Measurements from ENCODE around the gene IER2.

IER2 gene

DNA sequence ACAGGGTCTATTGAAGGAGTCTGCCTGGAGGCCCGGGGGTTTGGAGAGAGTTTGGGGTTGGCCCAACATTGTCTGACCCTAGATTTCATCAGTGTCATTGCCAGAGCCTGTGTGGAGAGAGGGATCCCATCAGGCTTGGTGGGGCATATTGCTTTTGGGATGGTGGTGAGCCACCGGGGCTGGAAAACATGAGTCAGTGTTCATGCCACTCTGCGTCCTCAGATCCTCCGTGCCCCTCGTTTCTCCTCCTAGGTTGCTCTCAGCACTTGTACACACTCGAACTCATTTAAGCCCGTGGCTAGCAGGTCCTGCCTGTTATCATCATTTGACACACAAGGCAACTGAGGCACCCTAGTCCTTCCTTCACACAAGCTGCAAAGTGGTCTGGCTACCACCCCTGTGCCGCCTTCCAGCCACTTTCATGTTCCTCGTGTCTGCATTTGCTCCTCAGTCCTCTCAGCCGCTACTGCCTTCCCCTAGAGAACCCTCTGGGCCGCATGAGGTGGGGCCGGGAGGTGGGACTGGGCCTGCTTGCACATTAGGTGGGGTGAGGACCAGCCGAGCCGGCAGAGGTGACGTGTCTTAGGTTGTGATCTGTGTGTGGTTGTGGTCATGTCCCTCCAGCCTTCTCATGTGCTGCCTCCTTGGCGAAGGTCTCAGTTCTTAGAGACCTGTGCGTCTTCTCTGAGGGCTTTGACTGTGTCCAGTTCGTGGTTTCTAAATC, 28.5 kb upstream of the IER2 start:
- Histone ChIP-seq H3K4me3 (ENCODE audit: low read depth, low read length) (peak overlapping the region; percentile 88), H3K4me1 (ENCODE audit: control insufficient read depth, insufficient read depth, low read length) (peaks cover 24% of the 10 kb centered on the region), H3K27me3 (ENCODE audit: control insufficient read depth, insufficient read depth, low read length) (no peaks in the 10 kb centered on the region), H3K9me3 (ENCODE audit: control insufficient read depth, insufficient read depth, low read length) (no peaks in the 10 kb centered on the region), H3K9ac (ENCODE audit: low read depth, low read length) (peak overlapping the region; percentile 24), H3K36me3 (ENCODE audit: control insufficient read depth, insufficient read depth, low read length) (peaks cover 24% of the 10 kb centered on the region)

DNA sequence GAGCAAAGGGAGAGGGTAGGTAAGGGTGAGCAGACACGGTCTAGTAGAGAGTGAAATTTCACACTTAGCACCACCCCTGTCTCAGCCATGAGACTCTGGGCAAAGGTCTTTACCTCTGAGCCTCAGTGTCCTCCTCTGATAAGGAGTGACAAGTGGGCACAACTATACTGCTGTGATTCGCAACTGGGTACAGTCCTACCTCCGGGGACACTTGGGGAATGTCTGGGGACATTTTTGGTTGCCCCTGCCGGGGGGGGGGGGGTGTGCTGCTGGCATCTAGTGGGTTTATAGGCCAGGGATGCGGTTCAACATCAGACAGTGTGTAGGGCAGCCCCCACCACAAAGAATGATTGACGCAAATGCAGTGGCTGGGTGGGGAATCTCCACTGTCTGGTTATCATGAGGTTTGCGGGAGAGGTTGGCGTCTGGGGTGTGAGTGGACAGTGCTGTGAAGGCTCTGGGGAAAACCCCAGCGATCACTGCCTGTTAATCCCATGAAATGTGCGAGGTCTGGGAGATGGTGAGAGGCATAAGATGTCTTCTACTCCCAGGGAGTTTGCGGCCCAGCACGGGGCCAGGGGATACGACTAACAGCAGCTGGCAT, 27.8 kb upstream of the IER2 start:
- H3K4me1 ChIP-seq (ENCODE audit: control insufficient read depth, insufficient read depth, low read length), result peaks cover 24% of the 10 kb centered on the region
- H3K9ac ChIP-seq (ENCODE audit: low read depth, low read length), result peak overlapping the region; percentile 24
- no peak overlapping the region for H3K4me3 ChIP-seq (ENCODE audit: low read depth, low read length)
- peaks cover 24% of the 10 kb centered on the region for H3K36me3 ChIP-seq (ENCODE audit: control insufficient read depth, insufficient read depth, low read length)
- no peaks in the 10 kb centered on the region for H3K27me3 ChIP-seq (ENCODE audit: control insufficient read depth, insufficient read depth, low read length)
- H3K9me3 ChIP-seq (ENCODE audit: control insufficient read depth, insufficient read depth, low read length), result no peaks in the 10 kb centered on the region

GRCh38 chr19:13122980-13123957, 26.9 kb upstream of the IER2 start:
- no peaks in the 10 kb centered on the region for H3K27me3 ChIP-seq (ENCODE audit: control insufficient read depth, insufficient read depth, low read length)
- H3K4me1 ChIP-seq (ENCODE audit: control insufficient read depth, insufficient read depth, low read length), result peaks cover 24% of the 10 kb centered on the region
- H3K4me3 ChIP-seq (ENCODE audit: low read depth, low read length), result no peak overlapping the region
- no peaks in the 10 kb centered on the region for H3K9me3 ChIP-seq (ENCODE audit: control insufficient read depth, insufficient read depth, low read length)
- peaks cover 24% of the 10 kb centered on the region for H3K36me3 ChIP-seq (ENCODE audit: control insufficient read depth, insufficient read depth, low read length)
- no peak overlapping the region for H3K9ac ChIP-seq (ENCODE audit: low read depth, low read length)

- H3K27me3 ChIP-seq (ENCODE audit: control insufficient read depth, insufficient read depth, low read length), result no peaks in the 10 kb centered on the region
- peaks cover 14% of the 10 kb centered on the region for H3K36me3 ChIP-seq (ENCODE audit: control insufficient read depth, insufficient read depth, low read length)
- H3K9me3 ChIP-seq (ENCODE audit: control insufficient read depth, insufficient read depth, low read length), result no peaks in the 10 kb centered on the region
- H3K9ac ChIP-seq (ENCODE audit: low read depth, low read length), result no peak overlapping the region
- H3K4me1 ChIP-seq (ENCODE audit: control insufficient read depth, insufficient read depth, low read length), result no peaks in the 10 kb centered on the region
- no peak overlapping the region for H3K4me3 ChIP-seq (ENCODE audit: low read depth, low read length)
Measured at GRCh38 chr19:13127051-13127450, 23.2 kb upstream of the IER2 start.

- Histone ChIP-seq H3K36me3 (ENCODE audit: control insufficient read depth, insufficient read depth, low read length) (peaks cover 10% of the 10 kb centered on the region), H3K27me3 (ENCODE audit: control insufficient read depth, insufficient read depth, low read length) (no peaks in the 10 kb centered on the region), H3K4me3 (ENCODE audit: low read depth, low read length) (no peak overlapping the region), H3K9me3 (ENCODE audit: control insufficient read depth, insufficient read depth, low read length) (no peaks in the 10 kb centered on the region), H3K4me1 (ENCODE audit: control insufficient read depth, insufficient read depth, low read length) (no peaks in the 10 kb centered on the region), H3K9ac (ENCODE audit: low read depth, low read length) (no peak overlapping the region)
Measured at GRCh38 chr19:13127811-13128575, 22.2 kb upstream of the IER2 start.

DNA sequence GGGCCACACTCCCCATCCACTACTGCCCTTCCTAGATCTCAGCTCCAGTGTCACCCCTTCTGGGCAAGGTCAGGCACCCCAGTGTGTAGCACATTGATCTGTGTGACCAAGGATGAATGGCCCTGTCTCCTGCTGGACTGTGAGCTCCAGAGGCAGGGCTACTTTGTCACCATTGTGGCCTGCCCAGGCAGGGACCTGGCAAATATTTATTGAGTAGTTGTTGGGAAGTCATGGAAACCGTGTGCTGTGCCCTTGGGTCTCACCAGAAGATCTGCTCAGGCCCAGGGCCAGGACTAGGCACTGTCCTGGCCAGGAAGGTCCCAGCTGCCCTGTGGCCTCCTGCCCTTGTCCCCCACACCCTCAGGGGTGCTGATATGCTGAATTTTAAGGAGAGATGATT, 21.6 kb upstream of the IER2 start:
- no peak overlapping the region for H3K9ac ChIP-seq (ENCODE audit: low read depth, low read length)

GRCh38 chr19:13129384-13129783, 20.8 kb upstream of the IER2 start:
- no peak overlapping the region for H3K4me3 ChIP-seq (ENCODE audit: low read depth, low read length)
- no peaks in the 10 kb centered on the region for H3K4me1 ChIP-seq (ENCODE audit: control insufficient read depth, insufficient read depth, low read length)
- no peak overlapping the region for H3K9ac ChIP-seq (ENCODE audit: low read depth, low read length)
- H3K36me3 ChIP-seq (ENCODE audit: control insufficient read depth, insufficient read depth, low read length), result peaks cover 11% of the 10 kb centered on the region
- no peaks in the 10 kb centered on the region for H3K27me3 ChIP-seq (ENCODE audit: control insufficient read depth, insufficient read depth, low read length)
- H3K9me3 ChIP-seq (ENCODE audit: control insufficient read depth, insufficient read depth, low read length), result no peaks in the 10 kb centered on the region

More for the DNA sequence above, 21.6 kb upstream of the IER2 start:
- Histone ChIP-seq H3K4me1 (ENCODE audit: control insufficient read depth, insufficient read depth, low read length) (no peaks in the 10 kb centered on the region), H3K27me3 (ENCODE audit: control insufficient read depth, insufficient read depth, low read length) (no peaks in the 10 kb centered on the region), H3K36me3 (ENCODE audit: control insufficient read depth, insufficient read depth, low read length) (peaks cover 10% of the 10 kb centered on the region), H3K9me3 (ENCODE audit: control insufficient read depth, insufficient read depth, low read length) (no peaks in the 10 kb centered on the region), H3K4me3 (ENCODE audit: low read depth, low read length) (no peak overlapping the region)

DNA sequence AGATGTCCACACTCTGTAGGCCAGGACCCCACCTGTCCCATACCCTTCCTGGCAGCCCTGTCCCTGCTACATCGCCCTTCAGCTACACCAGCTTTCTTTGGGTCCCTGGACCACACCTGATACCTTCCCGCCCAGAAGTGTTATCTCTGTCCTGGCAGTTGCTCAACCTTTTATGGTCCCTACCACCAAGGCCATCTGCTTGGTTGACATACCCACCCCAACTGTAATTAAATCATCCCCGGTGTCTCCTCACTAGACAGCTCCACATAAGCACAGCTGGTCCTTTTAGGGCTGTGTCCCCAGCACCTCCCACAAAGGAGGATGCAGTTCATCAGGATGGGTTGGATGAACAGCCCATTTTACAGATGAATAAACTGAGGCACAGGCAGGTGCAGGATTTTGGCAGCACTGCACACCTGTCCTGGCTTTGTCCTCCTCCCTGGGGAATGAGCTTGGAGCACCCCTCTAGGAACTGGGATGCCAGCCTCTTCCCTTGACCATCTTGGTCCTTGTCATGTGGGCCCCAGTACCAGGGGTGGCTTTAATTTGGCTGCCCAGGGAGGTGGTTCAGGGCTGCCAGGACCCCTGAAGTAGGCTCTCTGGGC, 19.2 kb upstream of the IER2 start:
- Histone ChIP-seq H3K27me3 (ENCODE audit: control insufficient read depth, insufficient read depth, low read length) (no peaks in the 10 kb centered on the region), H3K4me3 (ENCODE audit: low read depth, low read length) (no peak overlapping the region), H3K9ac (ENCODE audit: low read depth, low read length) (no peak overlapping the region), H3K4me1 (ENCODE audit: control insufficient read depth, insufficient read depth, low read length) (no peaks in the 10 kb centered on the region), H3K9me3 (ENCODE audit: control insufficient read depth, insufficient read depth, low read length) (no peaks in the 10 kb centered on the region), H3K36me3 (ENCODE audit: control insufficient read depth, insufficient read depth, low read length) (peaks cover 26% of the 10 kb centered on the region)

DNA sequence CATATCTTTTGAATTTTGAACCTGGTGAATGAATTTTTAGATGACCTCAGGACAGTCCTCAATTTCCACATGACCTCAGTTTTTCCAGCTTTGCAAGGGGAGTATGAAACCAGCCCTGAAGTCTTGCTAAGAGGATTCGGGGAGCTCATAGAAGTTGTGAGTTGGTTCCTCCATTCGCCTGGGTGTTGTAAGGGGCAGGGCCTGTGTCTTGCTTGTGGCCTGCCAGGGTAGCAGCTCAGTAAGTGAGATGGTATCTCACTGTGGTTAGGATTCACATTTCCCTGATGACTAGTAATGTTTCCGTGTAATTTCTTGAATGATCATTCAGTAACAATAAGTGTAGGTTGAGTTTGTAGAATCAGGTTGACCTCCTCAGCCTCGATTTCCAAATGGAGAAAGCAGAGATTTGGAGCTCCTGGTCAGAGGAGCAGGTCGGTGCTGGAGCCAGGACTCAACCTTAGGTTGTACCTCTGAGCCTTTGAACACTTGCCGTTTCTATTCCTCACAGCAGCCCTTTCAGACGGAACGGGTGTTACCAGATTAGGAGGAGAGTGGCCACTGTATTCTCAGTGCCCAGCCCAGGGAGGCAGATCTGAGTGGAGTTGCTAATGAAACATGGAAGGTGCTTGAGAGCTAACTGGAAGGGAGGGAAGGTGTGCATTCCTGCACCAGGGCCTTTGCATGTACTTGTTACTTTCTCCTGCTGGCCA, 17.6 kb upstream of the IER2 start:
- Histone ChIP-seq H3K4me3 (ENCODE audit: low read depth, low read length) (no peak overlapping the region), H3K9ac (ENCODE audit: low read depth, low read length) (peak overlapping the region; percentile 32), H3K4me1 (ENCODE audit: control insufficient read depth, insufficient read depth, low read length) (no peaks in the 10 kb centered on the region), H3K9me3 (ENCODE audit: control insufficient read depth, insufficient read depth, low read length) (no peaks in the 10 kb centered on the region), H3K36me3 (ENCODE audit: control insufficient read depth, insufficient read depth, low read length) (peaks cover 38% of the 10 kb centered on the region), H3K27me3 (ENCODE audit: control insufficient read depth, insufficient read depth, low read length) (no peaks in the 10 kb centered on the region)

- no peaks in the 10 kb centered on the region for H3K4me1 ChIP-seq (ENCODE audit: control insufficient read depth, insufficient read depth, low read length)
- no peak overlapping the region for H3K4me3 ChIP-seq (ENCODE audit: low read depth, low read length)
- no peaks in the 10 kb centered on the region for H3K9me3 ChIP-seq (ENCODE audit: control insufficient read depth, insufficient read depth, low read length)
- H3K27me3 ChIP-seq (ENCODE audit: control insufficient read depth, insufficient read depth, low read length), result no peaks in the 10 kb centered on the region
- H3K36me3 ChIP-seq (ENCODE audit: control insufficient read depth, insufficient read depth, low read length), result peaks cover 45% of the 10 kb centered on the region
- H3K9ac ChIP-seq (ENCODE audit: low read depth, low read length), result no peak overlapping the region
Measured at GRCh38 chr19:13133241-13133870, 16.9 kb upstream of the IER2 start.
